Measurements from ENCODE around the gene ATAD2B. TPM values are rescaled to one million over a fixed set of nuclear protein-coding genes. Genes with fewer than 3 reads are reported as not detected.

Gene ATAD2B
- total and polyA plus RNA-seq, 11 donors: 2.8 to 13.3 (median 8.1) TPM

- DNase-seq (no peak), ATAC-seq (no peak)
- peaks cover 0 to 14% (median 1%) of the 10 kb centered on the region in 12 donors for H3K4me1 ChIP-seq
- WGBS, 4 donors: 86 to 99% (median 94%) methylated on average over 6 of the region's 6 CpGs
- H3K27me3 ChIP-seq: no peaks in the 10 kb centered on the region
- peaks cover 0 to 40% (median 25%) of the 10 kb centered on the region in 9 donors for H3K36me3 ChIP-seq
- H3K27ac ChIP-seq: no peak overlapping the region
- no peak for TF ChIP-seq CTCF (IDR thresholded peaks at IDR 0.05)
- no peak for TF ChIP-seq POLR2A (IDR thresholded peaks at IDR 0.05)
- no peak overlapping the region for H3K4me3 ChIP-seq
- intact Hi-C loops (cut with DNase I): no loop called here
- H3K9me3 ChIP-seq: no peaks in the 10 kb centered on the region
These were observed 218.2 kb downstream of the ATAD2B start for GRCh38 chr2:23708771-23709170.

- TF ChIP-seq CTCF (IDR thresholded peaks at IDR 0.05) (no peak), POLR2A (IDR thresholded peaks at IDR 0.05) (no peak)
- Histone ChIP-seq H3K4me3 (no peak overlapping the region), H3K36me3 (peaks cover 0 to 46% (median 33%) of the 10 kb centered on the region in 9 donors), H3K27me3 (no peaks in the 10 kb centered on the region), H3K4me1 (peaks cover 0 to 5% (median 0%) of the 10 kb centered on the region in 12 donors), H3K9me3 (no peaks in the 10 kb centered on the region), H3K27ac (peak overlapping the region in 1 of 12 donors; percentile 43)
- DNase-seq (no peak), ATAC-seq (no peak)
- intact Hi-C loops (cut with DNase I): no loop called here
- 74 to 81% (median 78%) methylated on average over 9 of the region's 9 CpGs for WGBS, 4 donors
These were observed 219.8 kb downstream of the ATAD2B start for GRCh38 chr2:23707096-23707495.

GRCh38 chr2:23706613-23707078 is 220.3 kb downstream of the ATAD2B start:
- H3K4me3 ChIP-seq: no peak overlapping the region
- peaks cover 0 to under 1% (median 0%) of the 10 kb centered on the region in 12 donors for H3K4me1 ChIP-seq
- WGBS, 4 donors: 93 to 95% (median 95%) methylated on average over 18 of the region's 18 CpGs
- H3K27me3 ChIP-seq: no peaks in the 10 kb centered on the region
- DNase-seq (no peak), ATAC-seq (no peak)
- no peak for TF ChIP-seq POLR2A (IDR thresholded peaks at IDR 0.05)
- TF ChIP-seq CTCF (IDR thresholded peaks at IDR 0.05): no peak
- H3K36me3 ChIP-seq: peaks cover 0 to 46% (median 33%) of the 10 kb centered on the region in 9 donors
- intact Hi-C loops (cut with DNase I): no loop called here
- H3K9me3 ChIP-seq: no peaks in the 10 kb centered on the region
- H3K27ac ChIP-seq: peak overlapping the region in 1 of 12 donors; percentile 43

DNA sequence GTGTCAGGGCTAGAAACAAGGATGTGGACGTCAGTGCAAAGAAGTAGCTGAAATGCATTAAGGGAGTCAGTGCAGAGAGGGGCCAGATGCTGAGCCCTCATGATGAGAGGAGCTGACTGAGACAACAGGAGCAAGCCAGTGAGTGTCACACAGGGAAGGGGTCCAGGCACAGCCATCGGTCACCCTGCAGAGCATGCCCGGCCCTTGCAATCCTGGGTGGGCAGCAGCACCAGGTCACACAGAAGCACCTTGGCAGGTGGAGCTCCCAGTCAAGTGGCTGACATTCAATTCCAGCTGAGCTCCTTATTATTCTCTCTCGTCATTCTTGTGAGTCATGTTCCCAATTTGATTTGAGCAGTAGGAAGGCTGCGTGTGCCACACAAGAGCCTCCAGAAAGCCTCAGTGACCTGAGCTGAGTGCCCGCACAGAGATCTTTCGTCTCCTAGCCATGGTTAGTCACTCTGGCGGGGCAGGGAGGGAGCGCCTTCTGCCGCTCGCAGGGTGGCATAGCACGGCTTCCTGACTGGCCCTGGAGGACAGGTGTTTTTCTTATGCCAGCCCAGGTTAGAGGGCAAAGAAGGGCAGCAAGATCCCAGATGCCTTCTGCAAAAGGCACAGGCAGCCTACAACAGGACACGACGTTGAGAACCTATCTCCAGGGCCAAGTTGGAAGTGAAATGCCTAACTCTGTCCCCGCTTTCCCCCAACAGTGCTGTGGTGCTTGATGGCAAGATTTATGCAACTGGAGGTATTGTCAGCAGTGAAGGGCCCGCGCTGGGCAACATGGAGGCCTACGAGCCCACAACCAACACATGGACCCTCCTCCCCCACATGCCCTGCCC is 220.9 kb downstream of the ATAD2B start:
- Histone ChIP-seq H3K27me3 (no peaks in the 10 kb centered on the region), H3K36me3 (peaks cover 0 to 46% (median 33%) of the 10 kb centered on the region in 9 donors), H3K9me3 (no peaks in the 10 kb centered on the region), H3K4me3 (no peak overlapping the region), H3K27ac (no peak overlapping the region), H3K4me1 (no peaks in the 10 kb centered on the region)
- ATAC-seq (no peak), DNase-seq (no peak)
- no peak for TF ChIP-seq CTCF (IDR thresholded peaks at IDR 0.05)
- no peak for TF ChIP-seq POLR2A (IDR thresholded peaks at IDR 0.05)
- 93 to 97% (median 95%) methylated on average over 18 of the region's 18 CpGs for WGBS, 4 donors
- intact Hi-C loops (cut with DNase I): no loop called here

Measured in heart left ventricle (tissue), 16 donors.